OCI-LY7 (cell line): ENCODE measurements around the gene PITPNC1.

Experiments used
- EZH2phosphoT487 ChIP-seq: fragments of 200-600 bp; sonication (generic); IDR thresholded peaks from 2 replicates; pipeline ENCODE4 v1.6.1; 2018; ENCODE audit warnings: low read depth, borderline replicate concordance, mild to moderate bottlenecking, mixed run types, antibody characterized with exemption, low read length, moderate library complexity, mixed read lengths
- TF ChIP-seq, protein P1 (sequence below): fragments of 200-600 bp; sonication (generic); conservative IDR thresholded peaks from 2 replicates; pipeline ENCODE4 v1.5.1; 2014; ENCODE audit warnings: mild to moderate bottlenecking, antibody characterized with exemption, low read length, moderate library complexity, mixed read lengths

DNA sequence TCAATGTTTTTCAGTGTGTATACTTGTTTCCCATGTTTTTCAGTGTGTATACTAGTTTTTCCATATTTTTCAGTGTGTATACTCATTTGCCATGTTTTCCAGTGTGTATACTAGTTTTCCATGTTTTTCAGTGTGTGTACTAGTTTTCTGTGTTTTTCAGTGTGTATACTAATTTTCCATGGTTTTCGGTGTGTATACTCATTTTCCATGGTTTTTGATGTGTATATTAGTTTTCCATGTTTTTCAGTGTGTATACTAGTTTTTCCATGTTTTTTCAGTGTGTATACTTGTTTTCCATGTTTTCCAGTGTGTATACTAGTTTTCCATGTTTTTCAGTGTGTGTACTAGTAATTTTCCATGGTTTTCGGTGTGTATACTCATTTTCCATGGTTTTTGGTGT lies 188.0 kb downstream of the PITPNC1 start:
- TF ChIP-seq, protein P1, sequence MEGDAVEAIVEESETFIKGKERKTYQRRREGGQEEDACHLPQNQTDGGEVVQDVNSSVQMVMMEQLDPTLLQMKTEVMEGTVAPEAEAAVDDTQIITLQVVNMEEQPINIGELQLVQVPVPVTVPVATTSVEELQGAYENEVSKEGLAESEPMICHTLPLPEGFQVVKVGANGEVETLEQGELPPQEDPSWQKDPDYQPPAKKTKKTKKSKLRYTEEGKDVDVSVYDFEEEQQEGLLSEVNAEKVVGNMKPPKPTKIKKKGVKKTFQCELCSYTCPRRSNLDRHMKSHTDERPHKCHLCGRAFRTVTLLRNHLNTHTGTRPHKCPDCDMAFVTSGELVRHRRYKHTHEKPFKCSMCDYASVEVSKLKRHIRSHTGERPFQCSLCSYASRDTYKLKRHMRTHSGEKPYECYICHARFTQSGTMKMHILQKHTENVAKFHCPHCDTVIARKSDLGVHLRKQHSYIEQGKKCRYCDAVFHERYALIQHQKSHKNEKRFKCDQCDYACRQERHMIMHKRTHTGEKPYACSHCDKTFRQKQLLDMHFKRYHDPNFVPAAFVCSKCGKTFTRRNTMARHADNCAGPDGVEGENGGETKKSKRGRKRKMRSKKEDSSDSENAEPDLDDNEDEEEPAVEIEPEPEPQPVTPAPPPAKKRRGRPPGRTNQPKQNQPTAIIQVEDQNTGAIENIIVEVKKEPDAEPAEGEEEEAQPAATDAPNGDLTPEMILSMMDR: no peak
- TF ChIP-seq EZH2phosphoT487: no peak
